Activated CD4-positive, alpha-beta memory T cell treated with anti-CD3 and anti-CD28 coated beads for 36 hours (primary cell): ENCODE results near the gene NUTF2. TPM values are rescaled to one million over a fixed set of nuclear protein-coding genes. Genes with fewer than 3 reads are reported as not detected.

ENCODE experiments used
- CTCF ChIA-PET: fragments of 350-600 bp; sonication (Branson Sonifier 250); formaldehyde crosslinking; loops from one replicate; lab custom pipeline; 2021; ENCODE audit warnings: antibody characterized with exemption, inconsistent platforms; lab: Charles Lee
- POLR2A ChIA-PET: fragments of 350-600 bp; sonication (Branson Sonifier 250); formaldehyde crosslinking; loops from one replicate; lab custom pipeline; 2021; ENCODE audit warnings: antibody characterized with exemption; lab: Charles Lee
- DNase-seq: peaks from one replicate; pipeline ENCODE4 v3.0.0-alpha.2; 2020
- H3K27ac Mint-ChIP-seq: one replicate; pipeline ENCODE4 v1.8.0; 2021; ENCODE audit warnings: mixed read lengths
- H3K27me3 Mint-ChIP-seq: one replicate; pipeline ENCODE4 v1.8.0; 2021; ENCODE audit warnings: mixed read lengths
- H3K36me3 Mint-ChIP-seq: one replicate; pipeline ENCODE4 v1.8.0; 2021; ENCODE audit warnings: mixed read lengths
- H3K4me1 Mint-ChIP-seq: one replicate; pipeline ENCODE4 v1.8.0; 2021; ENCODE audit warnings: low read depth, mixed read lengths
- H3K4me3 Mint-ChIP-seq: one replicate; pipeline ENCODE4 v1.8.0; 2021; ENCODE audit warnings: mild to moderate bottlenecking, mixed read lengths
- H3K9me3 Mint-ChIP-seq: one replicate; pipeline ENCODE4 v1.8.0; 2021; ENCODE audit warnings: mixed read lengths
- intact Hi-C: fragments of 100-400 bp; cut with micrococcal nuclease; formaldehyde crosslinking; loops from one replicate; pipeline ENCODE4 v1.15.1; 2023
- total RNA-seq, 2 experiments: library from RNA; stranded (reverse); gene quantifications; one replicate each; pipeline ENCODE4 v1.2.3, GENCODE V29; 2021

Gene NUTF2
- total RNA-seq, 2 experiments from 2014 or later: 141 to 148 TPM

DNA sequence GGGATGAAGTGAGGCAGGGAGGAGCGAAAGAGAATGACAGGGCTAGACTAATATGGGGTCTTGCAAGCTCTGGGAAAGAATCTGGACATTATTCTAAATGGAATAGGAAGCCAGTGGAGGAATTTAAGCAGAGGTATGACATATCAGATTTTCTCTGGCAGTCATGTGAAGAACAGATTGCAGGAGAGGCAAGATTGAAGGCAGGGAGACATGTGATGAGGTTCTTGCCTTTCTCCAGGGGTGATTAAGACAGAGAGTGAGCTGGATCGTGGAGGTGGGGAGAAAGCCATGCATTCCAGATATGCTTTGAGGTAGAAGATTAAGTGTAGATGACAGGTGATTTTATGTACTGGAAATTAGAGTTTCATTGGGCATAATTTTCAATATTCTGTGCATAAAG, 8.9 kb upstream of the NUTF2 start:
- H3K9me3 Mint-ChIP-seq: no peaks in the 10 kb centered on the region
- no peak for DNase-seq
- no peak overlapping the region for H3K4me3 Mint-ChIP-seq
- H3K4me1 Mint-ChIP-seq: peaks cover 10% of the 10 kb centered on the region
- ChIA-PET POLR2A (no interaction called here), CTCF (interaction anchor here (0.6 to 1.8 kb wide), 3 partner anchors 22 to 275 kb away, joined by 3 to 8 read pairs (median 5); no protein-coding TSS in a partner anchor)
- H3K27me3 Mint-ChIP-seq: no peaks in the 10 kb centered on the region
- intact Hi-C loops: no loop called here
- no peak overlapping the region for H3K27ac Mint-ChIP-seq
- no peaks in the 10 kb centered on the region for H3K36me3 Mint-ChIP-seq

DNA sequence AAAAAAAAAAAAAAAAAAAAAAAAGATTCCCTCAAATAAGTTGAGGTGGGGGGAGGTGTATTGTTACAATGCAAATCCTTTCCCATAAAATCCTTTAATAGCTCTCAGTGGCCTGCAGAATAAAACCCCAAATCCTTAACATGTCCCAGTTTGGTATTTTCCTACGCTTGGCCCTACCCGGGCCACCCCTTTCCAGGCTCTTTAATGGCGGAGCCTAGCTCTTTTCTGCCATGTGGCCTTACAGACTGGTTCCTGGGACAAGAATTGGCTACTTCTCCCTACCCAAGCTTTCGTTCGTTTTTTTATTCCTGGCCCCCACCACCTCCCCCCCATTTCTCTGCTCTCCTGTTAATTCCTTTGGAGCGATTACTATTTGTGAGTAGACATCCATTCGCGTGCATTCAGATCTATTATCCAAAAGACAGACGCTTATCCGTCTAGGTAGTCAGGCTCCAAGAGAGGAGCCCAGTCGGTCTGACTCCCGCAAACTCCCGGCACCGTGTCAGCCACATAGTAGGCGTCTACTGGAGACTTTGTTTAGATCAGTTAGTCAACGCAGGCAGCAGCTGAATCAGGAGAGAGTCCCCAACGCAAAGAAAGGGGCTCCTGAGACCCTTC, 5.4 kb upstream of the NUTF2 start:
- Mint-ChIP-seq H3K36me3 (no peaks in the 10 kb centered on the region), H3K9me3 (no peaks in the 10 kb centered on the region), H3K27me3 (no peaks in the 10 kb centered on the region), H3K4me3 (peak overlapping the region; percentile 86), H3K4me1 (peaks cover 34% of the 10 kb centered on the region), H3K27ac (peak overlapping the region; percentile 95)
- DNase-seq: no peak
- intact Hi-C loops: loop anchor here (10.0 kb wide), 1 partner anchor 177 kb away; the partner anchor contains the start of genes ACD, C16orf86, ENKD1 and PARD6A
- ChIA-PET CTCF (interaction anchor here (0.8 to 1.5 kb wide), 5 partner anchors 25 to 179 kb away, joined by 3 to 6 read pairs (median 3); no protein-coding TSS in a partner anchor), POLR2A (interaction anchor here (0.6 to 1.3 kb wide), 2 partner anchors 19 to 35 kb away, joined by 3 read pairs; partner anchors contain the start of genes RANBP10 and TSNAXIP1)

DNA sequence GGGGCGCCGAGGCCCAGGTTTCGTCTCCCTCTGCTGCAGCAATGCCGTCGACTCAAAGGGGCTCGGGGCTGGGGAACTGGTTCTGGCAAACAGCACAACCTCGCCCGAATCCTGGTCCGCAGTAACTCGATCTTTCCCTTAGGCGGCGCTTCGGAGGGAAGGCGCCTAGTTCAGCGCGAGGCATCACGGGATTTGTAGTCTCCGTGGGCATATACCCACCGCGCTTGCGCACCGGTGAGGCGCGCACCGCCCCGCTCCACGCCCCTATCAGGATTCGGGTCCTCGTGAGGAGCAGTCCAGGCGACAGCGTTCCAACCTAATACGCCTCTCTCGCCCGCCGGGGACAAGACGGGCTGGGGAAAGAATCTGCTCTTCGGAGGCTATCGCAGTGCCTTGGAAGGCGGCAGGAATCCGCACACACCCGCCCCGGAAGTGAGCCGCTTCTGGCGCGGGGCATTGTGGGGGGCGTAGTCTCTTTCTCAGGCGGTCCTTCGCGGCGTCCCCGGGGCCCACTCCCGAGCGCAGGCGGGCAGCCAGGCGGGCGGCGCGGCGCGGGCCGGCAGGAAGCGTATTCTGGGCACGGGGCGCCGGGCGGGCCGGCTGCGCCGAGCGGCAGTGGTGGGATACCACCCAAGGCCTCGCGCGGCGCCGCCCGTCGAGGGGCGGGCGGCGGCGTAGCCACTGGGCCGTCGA, 4.8 kb upstream of the NUTF2 start, which contains the start of gene THAP11:
Gene THAP11, plus strand, starts transcription at position 505 of the 693 bp plus-strand sequence. CDS start 235 bp downstream, outside the sequence.
- ChIA-PET POLR2A (interaction anchor here (1.3 kb wide), 1 partner anchor 35 kb away, joined by 3 read pairs; the partner anchor contains the start of genes RANBP10 and TSNAXIP1), CTCF (interaction anchor here (1.0 to 1.5 kb wide), 4 partner anchors 25 to 179 kb away, joined by 3 to 6 read pairs (median 3); no protein-coding TSS in a partner anchor)
- no peaks in the 10 kb centered on the region for H3K27me3 Mint-ChIP-seq
- no peaks in the 10 kb centered on the region for H3K9me3 Mint-ChIP-seq
- peaks cover 34% of the 10 kb centered on the region for H3K4me1 Mint-ChIP-seq
- intact Hi-C loops: loop anchor here (1.0 to 10.0 kb wide), 6 partner anchors 9 to 177 kb away; partner anchors contain the start of genes ACD, C16orf86, ENKD1 and GFOD2
- H3K4me3 Mint-ChIP-seq: peak within 1 kb of the TSS; percentile 90
- peak; percentile 97 for DNase-seq
- H3K36me3 Mint-ChIP-seq: no peaks in the 10 kb centered on the region
- H3K27ac Mint-ChIP-seq: peak within 1 kb of the TSS; percentile 95

DNA sequence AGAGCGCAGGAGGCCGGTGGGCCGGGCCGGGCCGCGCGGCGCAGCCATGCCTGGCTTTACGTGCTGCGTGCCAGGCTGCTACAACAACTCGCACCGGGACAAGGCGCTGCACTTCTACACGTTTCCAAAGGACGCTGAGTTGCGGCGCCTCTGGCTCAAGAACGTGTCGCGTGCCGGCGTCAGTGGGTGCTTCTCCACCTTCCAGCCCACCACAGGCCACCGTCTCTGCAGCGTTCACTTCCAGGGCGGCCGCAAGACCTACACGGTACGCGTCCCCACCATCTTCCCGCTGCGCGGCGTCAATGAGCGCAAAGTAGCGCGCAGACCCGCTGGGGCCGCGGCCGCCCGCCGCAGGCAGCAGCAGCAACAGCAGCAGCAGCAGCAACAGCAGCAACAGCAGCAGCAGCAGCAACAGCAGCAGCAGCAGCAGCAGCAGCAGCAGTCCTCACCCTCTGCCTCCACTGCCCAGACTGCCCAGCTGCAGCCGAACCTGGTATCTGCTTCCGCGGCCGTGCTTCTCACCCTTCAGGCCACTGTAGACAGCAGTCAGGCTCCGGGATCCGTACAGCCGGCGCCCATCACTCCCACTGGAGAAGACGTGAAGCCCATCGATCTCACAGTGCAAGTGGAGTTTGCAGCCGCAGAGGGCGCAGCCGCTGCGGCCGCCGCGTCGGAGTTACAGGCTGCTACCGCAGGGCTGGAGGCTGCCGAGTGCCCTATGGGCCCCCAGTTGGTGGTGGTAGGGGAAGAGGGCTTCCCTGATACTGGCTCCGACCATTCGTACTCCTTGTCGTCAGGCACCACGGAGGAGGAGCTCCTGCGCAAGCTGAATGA, 4.0 kb upstream of the NUTF2 start:
- Mint-ChIP-seq H3K4me3 (peak overlapping the region; percentile 90), H3K9me3 (no peaks in the 10 kb centered on the region), H3K27me3 (no peaks in the 10 kb centered on the region), H3K4me1 (peaks cover 36% of the 10 kb centered on the region), H3K27ac (peak overlapping the region; percentile 90), H3K36me3 (peaks cover 2% of the 10 kb centered on the region)
- intact Hi-C loops: loop anchor here (1.0 to 10.0 kb wide), 6 partner anchors 9 to 178 kb away; partner anchors contain the start of genes ACD, C16orf86, ENKD1 and GFOD2
- peak; percentile 73 for DNase-seq
- POLR2A ChIA-PET: interaction anchor here (0.6 to 4.4 kb wide), 3 partner anchors 9 to 26 kb away, joined by 4 to 25 read pairs (median 5); no protein-coding TSS in a partner anchor
- CTCF ChIA-PET: interaction anchor here (0.7 to 4.4 kb wide), 4 partner anchors 9 to 322 kb away, joined by 4 to 33 read pairs (median 10); no protein-coding TSS in a partner anchor

DNA sequence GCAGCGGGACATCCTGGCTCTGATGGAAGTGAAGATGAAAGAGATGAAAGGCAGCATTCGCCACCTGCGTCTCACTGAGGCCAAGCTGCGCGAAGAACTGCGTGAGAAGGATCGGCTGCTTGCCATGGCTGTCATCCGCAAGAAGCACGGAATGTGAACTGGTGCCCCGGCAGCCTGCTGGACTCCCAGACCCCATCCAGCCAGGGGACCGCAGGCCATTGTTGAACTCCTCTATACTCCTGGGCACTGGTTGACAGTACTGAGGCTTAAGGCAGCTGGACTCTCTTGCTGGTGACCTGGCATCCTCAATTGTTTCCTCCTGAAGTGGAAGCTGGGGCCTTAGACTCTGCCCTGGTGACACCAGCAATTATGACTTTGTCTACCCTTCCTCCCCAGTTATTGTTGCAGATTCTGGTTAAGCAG, 3.4 kb upstream of the NUTF2 start:
- no peak for DNase-seq
- intact Hi-C loops: loop anchor here (2.0 to 10.0 kb wide), 2 partner anchors 27 to 179 kb away; partner anchors contain the start of genes ACD, C16orf86, ENKD1 and PARD6A
- H3K4me1 Mint-ChIP-seq: peaks cover 39% of the 10 kb centered on the region
- peak overlapping the region; percentile 90 for H3K4me3 Mint-ChIP-seq
- no peaks in the 10 kb centered on the region for H3K9me3 Mint-ChIP-seq
- no peaks in the 10 kb centered on the region for H3K27me3 Mint-ChIP-seq
- CTCF ChIA-PET: interaction anchor here (0.7 to 4.4 kb wide), 4 partner anchors 9 to 322 kb away, joined by 4 to 33 read pairs (median 10); no protein-coding TSS in a partner anchor
- peaks cover 2% of the 10 kb centered on the region for H3K36me3 Mint-ChIP-seq
- H3K27ac Mint-ChIP-seq: peak overlapping the region; percentile 90
- POLR2A ChIA-PET: interaction anchor here (0.6 to 4.4 kb wide), 3 partner anchors 10 to 27 kb away, joined by 4 to 25 read pairs (median 5); no protein-coding TSS in a partner anchor

DNA sequence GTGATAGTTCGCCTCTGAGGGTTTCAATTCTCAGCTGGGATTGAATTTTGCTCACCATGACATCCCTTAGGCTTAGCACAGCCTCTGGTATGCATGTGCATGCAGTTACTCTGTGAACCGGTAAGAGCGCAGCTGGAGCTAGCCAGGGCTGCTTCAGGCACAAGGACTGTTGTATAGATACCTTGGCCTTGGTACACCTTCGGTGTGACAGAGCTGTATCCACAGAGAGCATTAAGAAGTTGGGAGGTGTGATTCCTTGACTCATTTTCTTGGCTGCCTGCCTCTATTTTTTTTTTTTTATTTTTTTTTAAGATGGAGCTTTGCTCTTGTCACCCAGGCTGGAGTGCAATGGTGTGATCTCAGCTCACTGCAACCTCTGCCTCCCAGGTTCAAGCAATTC, 2.2 kb upstream of the NUTF2 start:
- POLR2A ChIA-PET: interaction anchor here (0.8 to 4.4 kb wide), 4 partner anchors 8 to 28 kb away, joined by 3 to 25 read pairs (median 5); no protein-coding TSS in a partner anchor
- Mint-ChIP-seq H3K36me3 (peaks cover 2% of the 10 kb centered on the region), H3K9me3 (no peaks in the 10 kb centered on the region), H3K4me1 (peaks cover 44% of the 10 kb centered on the region), H3K4me3 (peak overlapping the region; percentile 32), H3K27ac (peak overlapping the region; percentile 87), H3K27me3 (no peaks in the 10 kb centered on the region)
- CTCF ChIA-PET: interaction anchor here (0.9 to 4.4 kb wide), 9 partner anchors 11 to 196 kb away, joined by 3 to 33 read pairs (median 4); partner anchors contain the start of gene RANBP10
- intact Hi-C loops: loop anchor here (10.0 kb wide), 1 partner anchor 180 kb away; the partner anchor contains the start of genes ACD, C16orf86, ENKD1 and PARD6A
- DNase-seq: no peak

DNA sequence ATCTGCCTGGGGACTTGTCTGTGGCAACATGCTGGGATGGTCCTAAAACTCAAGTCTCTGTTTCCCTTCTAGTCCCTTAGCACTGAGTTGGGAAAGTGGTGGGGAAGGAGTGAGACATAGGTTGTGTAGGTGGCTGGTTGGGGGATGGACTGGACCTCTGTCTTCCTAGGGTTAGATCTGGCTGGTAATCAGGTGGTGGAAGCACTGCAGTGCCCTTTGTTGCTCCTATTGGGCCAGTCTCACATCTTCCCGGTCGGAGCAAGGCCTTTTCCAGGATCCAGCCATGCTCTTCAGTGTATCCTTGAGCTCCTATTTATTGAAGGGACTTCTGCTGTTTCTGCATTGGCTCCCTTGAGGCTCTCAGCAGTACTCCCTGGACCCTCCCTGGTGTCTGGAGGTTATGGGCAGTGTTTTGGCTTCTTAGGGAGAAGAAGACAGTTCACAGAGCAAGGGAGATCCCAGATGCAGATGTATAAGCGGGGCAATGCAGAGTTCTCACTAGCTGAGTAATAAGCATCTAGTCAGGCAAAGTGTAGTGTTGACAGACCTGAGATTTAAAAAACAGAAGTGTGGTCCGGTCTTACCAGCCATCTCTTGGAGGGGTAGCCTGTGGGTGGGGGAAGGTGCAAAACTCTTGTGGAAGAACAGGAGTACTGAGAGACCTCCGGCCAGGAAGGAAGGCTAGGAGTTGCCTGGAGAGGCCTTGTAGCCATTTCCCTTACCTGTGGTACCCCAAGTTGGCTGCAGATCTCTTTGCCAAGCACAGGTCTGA, 1.3 kb upstream of the NUTF2 start:
- ChIA-PET POLR2A (interaction anchor here (0.6 to 4.4 kb wide), 6 partner anchors 9 to 1296 kb away, joined by 3 to 25 read pairs (median 6); partner anchors contain the start of gene PSMB10), CTCF (interaction anchor here (0.7 to 4.4 kb wide), 9 partner anchors 12 to 195 kb away, joined by 3 to 33 read pairs (median 4); partner anchors contain the start of genes RANBP10 and TSNAXIP1)
- Mint-ChIP-seq H3K9me3 (no peaks in the 10 kb centered on the region), H3K27ac (peak overlapping the region; percentile 87), H3K4me1 (peaks cover 44% of the 10 kb centered on the region), H3K36me3 (peaks cover 2% of the 10 kb centered on the region), H3K4me3 (peak overlapping the region; percentile 76), H3K27me3 (no peaks in the 10 kb centered on the region)
- intact Hi-C loops: loop anchor here (1.0 to 10.0 kb wide), 5 partner anchors 27 to 283 kb away; partner anchors contain the start of genes ACD, C16orf86, CTCF and EDC4
- peak; percentile 21 for DNase-seq

DNA sequence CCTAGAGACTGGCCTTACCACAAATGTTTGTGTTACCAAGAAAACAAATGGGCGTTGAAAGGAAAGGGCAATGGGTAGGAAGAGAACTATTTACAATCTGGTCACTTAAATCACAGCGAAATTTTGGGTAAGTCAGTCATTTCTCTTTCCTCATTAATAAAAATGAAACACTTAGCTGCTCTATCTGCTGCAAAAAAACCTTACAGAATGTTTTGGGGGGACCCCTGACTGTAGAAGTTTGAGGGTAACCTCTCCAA, 742 bp upstream of the NUTF2 start:
- Mint-ChIP-seq H3K36me3 (peaks cover 2% of the 10 kb centered on the region), H3K27me3 (no peaks in the 10 kb centered on the region), H3K27ac (peak overlapping the region; percentile 87), H3K4me3 (peak overlapping the region; percentile 76), H3K9me3 (no peaks in the 10 kb centered on the region), H3K4me1 (peaks cover 44% of the 10 kb centered on the region)
- CTCF ChIA-PET: interaction anchor here (0.7 to 4.4 kb wide), 6 partner anchors 12 to 195 kb away, joined by 3 to 33 read pairs (median 5); partner anchors contain the start of genes RANBP10 and TSNAXIP1
- DNase-seq: no peak
- POLR2A ChIA-PET: interaction anchor here (0.6 to 4.4 kb wide), 8 partner anchors 13 to 1296 kb away, joined by 3 to 25 read pairs (median 6); partner anchors contain the start of genes PSKH1, PSMB10, RANBP10 and TSNAXIP1
- intact Hi-C loops: loop anchor here (1.0 to 10.0 kb wide), 5 partner anchors 27 to 284 kb away; partner anchors contain the start of genes ACD, C16orf86, CTCF and EDC4

DNA sequence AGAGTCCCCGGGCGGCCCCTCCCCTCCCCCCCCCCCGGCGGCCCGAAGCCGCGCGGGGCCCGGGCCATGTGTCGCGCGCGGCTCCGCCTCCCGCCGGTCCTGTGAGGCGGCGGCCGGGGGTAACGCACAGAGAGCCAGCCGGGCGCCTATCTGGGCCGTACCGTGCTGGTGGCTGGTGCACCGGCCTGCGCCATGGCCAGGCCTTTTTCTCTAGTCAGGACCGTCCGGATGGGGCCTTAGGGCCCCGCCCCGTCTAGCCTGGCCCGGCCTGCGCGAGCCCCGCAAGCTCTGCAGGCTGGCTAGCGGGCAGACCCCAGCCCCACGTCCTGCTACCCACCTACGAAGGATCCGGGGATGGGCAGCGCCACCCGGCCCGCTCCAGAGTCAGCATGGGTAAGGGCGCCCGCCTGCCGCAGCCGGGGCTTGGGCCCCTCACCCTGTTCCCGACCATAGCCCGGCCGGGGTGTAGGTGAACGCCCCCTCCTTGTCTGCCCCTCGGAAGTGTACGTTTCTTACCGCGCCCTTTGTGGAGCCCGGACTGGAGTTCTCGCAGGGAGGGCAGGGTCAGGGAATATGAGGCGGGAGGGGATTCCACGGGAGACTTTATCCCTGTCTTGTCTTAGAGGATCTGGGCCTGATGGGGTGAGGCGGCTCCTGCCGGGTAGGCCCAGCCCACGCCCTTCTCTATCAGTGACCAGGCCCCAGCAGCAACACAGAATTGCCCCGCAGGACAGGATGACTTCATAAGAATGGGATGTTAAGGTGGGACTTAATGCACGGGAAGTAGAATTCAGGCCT, 530 bp downstream of the NUTF2 start, which contains the start of gene CENPT:
Gene CENPT, minus strand, starts transcription at position 630 of the 798 bp plus-strand sequence. CDS start 13,834 bp downstream, outside the sequence.
- Mint-ChIP-seq H3K27ac (peak within 1 kb of the TSS; percentile 87), H3K36me3 (peaks cover 2% of the 10 kb centered on the region), H3K27me3 (no peaks in the 10 kb centered on the region), H3K9me3 (no peaks in the 10 kb centered on the region), H3K4me3 (peak within 1 kb of the TSS; percentile 88), H3K4me1 (peaks cover 37% of the 10 kb centered on the region)
- intact Hi-C loops: loop anchor here (2.0 to 10.0 kb wide), 2 partner anchors 26 to 182 kb away; partner anchors contain the start of genes ACD, C16orf86, EDC4 and ENKD1
- DNase-seq: peak; percentile 31
- POLR2A ChIA-PET: interaction anchor here (0.6 to 4.4 kb wide), 7 partner anchors 10 to 40 kb away, joined by 3 to 25 read pairs (median 4); partner anchors contain the start of genes EDC4, RANBP10 and TSNAXIP1
- CTCF ChIA-PET: interaction anchor here (1.2 to 1.8 kb wide), 3 partner anchors 31 to 194 kb away, joined by 3 to 7 read pairs (median 6); partner anchors contain the start of genes RANBP10 and TSNAXIP1
